MM.1S (cell line): Measurements from ENCODE around the gene KDM4B.
"Not testable (repeated sequence)": the region's sequence is repeated elsewhere in the genome, so short reads cannot be mapped to it uniquely, and the experiment has no call there.

Source experiments
- DNase-seq: peaks from one replicate; pipeline ENCODE4 v3.0.0-alpha.2; 2015
- H2AFZ ChIP-seq: fragments of 300-600 bp; sonication (generic); 2 replicates; pipeline ENCODE4 v1.6.0; 2016; ENCODE audit warnings: antibody characterized with exemption, low read length
- H3F3A ChIP-seq: fragments of 300-600 bp; sonication (generic); 2 replicates; pipeline ENCODE4 v1.6.1; 2016; ENCODE audit warnings: mild to moderate bottlenecking, antibody characterized with exemption, low read length, moderate library complexity, mixed read lengths; ENCODE audit not compliant: insufficient read depth
- H3K27ac ChIP-seq: fragments of 300-600 bp; sonication (generic); 2 replicates; pipeline ENCODE4 v1.5.1; 2016; ENCODE audit warnings: mild to moderate bottlenecking, low read length
- H3K27me3 ChIP-seq: fragments of 300-600 bp; sonication (generic); replicated peaks from 2 replicates; pipeline ENCODE4 v1.6.0; 2016; ENCODE audit warnings: low read length; ENCODE audit not compliant: insufficient read depth
- H3K36me3 ChIP-seq: fragments of 300-600 bp; sonication (generic); replicated peaks from 2 replicates; pipeline ENCODE4 v1.6.1; 2016; ENCODE audit warnings: mild to moderate bottlenecking, low read length, mixed read lengths; ENCODE audit not compliant: insufficient read depth
- H3K4me1 ChIP-seq: fragments of 300-600 bp; sonication (generic); 2 replicates; pipeline ENCODE4 v1.6.1; 2016; ENCODE audit warnings: low read length, mixed read lengths
- H3K4me2 ChIP-seq: fragments of 300-600 bp; sonication (generic); 2 replicates; pipeline ENCODE4 v1.6.0; 2016; ENCODE audit warnings: low read depth, low read length
- H3K4me3 ChIP-seq: fragments of 300-600 bp; sonication (generic); 2 replicates; pipeline ENCODE4 v1.5.1; 2016; ENCODE audit warnings: low read length, mixed read lengths
- H3K79me2 ChIP-seq: fragments of 300-600 bp; sonication (generic); 2 replicates; pipeline ENCODE4 v1.6.1; 2016; ENCODE audit warnings: mixed run types, low read length, mixed read lengths
- H3K9ac ChIP-seq: fragments of 300-600 bp; sonication (generic); 2 replicates; pipeline ENCODE4 v1.6.1; 2016; ENCODE audit warnings: low read length, mixed read lengths
- H3K9me2 ChIP-seq: fragments of 300-600 bp; sonication (generic); replicated peaks from 2 replicates; pipeline ENCODE4 v1.6.1; 2016; ENCODE audit warnings: mild to moderate bottlenecking, low read length, mixed read lengths; ENCODE audit not compliant: insufficient read depth
- H3K9me3 ChIP-seq: fragments of 300-600 bp; sonication (generic); replicated peaks from 2 replicates; pipeline ENCODE4 v1.6.1; 2016; ENCODE audit warnings: mild to moderate bottlenecking, low read length, mixed read lengths; ENCODE audit not compliant: insufficient read depth
- H4K20me1 ChIP-seq: fragments of 300-600 bp; sonication (generic); 2 replicates; pipeline ENCODE4 v1.6.1; 2016; ENCODE audit warnings: mild to moderate bottlenecking, low read length, moderate library complexity, mixed read lengths; ENCODE audit not compliant: insufficient read depth
- CTCF ChIP-seq: fragments of 300-600 bp; sonication (generic); IDR thresholded peaks from 2 replicates; pipeline ENCODE4 v1.5.1; 2016; ENCODE audit warnings: antibody characterized with exemption, low read length, mixed read lengths
- EZH2 ChIP-seq: fragments of 300-600 bp; sonication (generic); optimal IDR thresholded peaks from 2 replicates; pipeline ENCODE3; 2017; ENCODE audit warnings: low read depth, mild to moderate bottlenecking, antibody characterized with exemption, low read length, mixed read lengths
- EZH2phosphoT487 ChIP-seq: fragments of 300-600 bp; sonication (generic); IDR thresholded peaks from 2 replicates; pipeline ENCODE4 v1.6.1; 2018; ENCODE audit warnings: antibody characterized with exemption, low read length

KDM4B gene

GRCh38 chr19:5026706-5027273 is 57.9 kb downstream of the KDM4B start:
- Histone ChIP-seq H3K9me3 (no peaks in the 10 kb centered on the region), H3K27ac (no peak overlapping the region), H3K36me3 (no peaks in the 10 kb centered on the region), H4K20me1 (peaks cover 13% of the 10 kb centered on the region), H3K4me3 (no peak overlapping the region), H3K9me2 (no peaks in the 10 kb centered on the region), H3K79me2 (peaks cover 76% of the 10 kb centered on the region), H2AFZ (no peak overlapping the region), H3K4me2 (no peak overlapping the region), H3K9ac (no peak overlapping the region), H3K4me1 (no peaks in the 10 kb centered on the region), H3F3A (no peaks in the 10 kb centered on the region), H3K27me3 (no peaks in the 10 kb centered on the region)
- TF ChIP-seq CTCF (no peak), EZH2 (no peak), EZH2phosphoT487 (no peak)
- no peak for DNase-seq

GRCh38 chr19:5028229-5028886 is 59.4 kb downstream of the KDM4B start:
- Histone ChIP-seq H3K27me3 (no peaks in the 10 kb centered on the region), H3K36me3 (no peaks in the 10 kb centered on the region; the same call in 1 of the 2 replicates), H3F3A (no peaks in the 10 kb centered on the region), H3K27ac (no peak overlapping the region), H3K9me3 (no peaks in the 10 kb centered on the region), H3K4me1 (no peaks in the 10 kb centered on the region), H3K9me2 (no peaks in the 10 kb centered on the region), H2AFZ (no peak overlapping the region), H3K4me3 (no peak overlapping the region), H3K4me2 (no peak overlapping the region), H3K9ac (no peak overlapping the region), H4K20me1 (peaks cover 18% of the 10 kb centered on the region), H3K79me2 (peaks cover 76% of the 10 kb centered on the region)
- no peak for DNase-seq
- TF ChIP-seq CTCF (no peak), EZH2 (no peak), EZH2phosphoT487 (no peak)

GRCh38 chr19:5029596-5029995 is 60.7 kb downstream of the KDM4B start:
- DNase-seq = peak; percentile 59
- H4K20me1 ChIP-seq = peaks cover 18% of the 10 kb centered on the region
- not testable (repeated sequence) for H3K9me2 ChIP-seq, H3K4me3 ChIP-seq, H2AFZ ChIP-seq, H3K27ac ChIP-seq, H3K9me3 ChIP-seq, H3K27me3 ChIP-seq, H3K9ac ChIP-seq, H3K36me3 ChIP-seq, H3F3A ChIP-seq, H3K4me1 ChIP-seq, H3K4me2 ChIP-seq
- H3K79me2 ChIP-seq = peaks cover 66% of the 10 kb centered on the region
- peak; percentile 48 for TF ChIP-seq CTCF
